Neutrophil (primary cell): ENCODE measurements around the gene GPR31.

Experiments used
- H3K27ac ChIP-seq: fragments of 200-600 bp; sonication (generic); 2 replicates; pipeline ENCODE4 v1.5.1; 2016; ENCODE audit warnings: mild to moderate bottlenecking, moderate library complexity
- H3K27me3 ChIP-seq: fragments of 200-600 bp; sonication (generic); 2 replicates; pipeline ENCODE4 v1.6.0; 2016; ENCODE audit warnings: mild to moderate bottlenecking
- H3K36me3 ChIP-seq: fragments of 200-600 bp; sonication (generic); 2 replicates; pipeline ENCODE4 v1.5.1; 2017
- H3K4me1 ChIP-seq, 2 experiments: fragments of 200-600 bp in 1 of 2; sonication (generic) in 1 of 2; 1 replicate in 1 of 2; 2 replicates in 1 of 2; pipeline versions ENCODE4 v1.5.1 to v1.6.1; 2013 to 2016; ENCODE audit warnings: low read depth in 1 of 2, low read length in 1 of 2, mild to moderate bottlenecking in 1 of 2, moderate library complexity in 1 of 2; ENCODE audit not compliant: control insufficient read depth in 1 of 2, insufficient read depth in 1 of 2
- H3K4me3 ChIP-seq, 2 experiments: fragments of 200-600 bp in 1 of 2; sonication (generic) in 1 of 2; 1 replicate in 1 of 2; 2 replicates in 1 of 2; pipeline ENCODE4 v1.5.1; 2013 to 2016; ENCODE audit warnings: low read depth in 1 of 2, low read length in 1 of 2, mild to moderate bottlenecking in 1 of 2, moderate library complexity in 1 of 2
- H3K9me3 ChIP-seq: fragments of 200-600 bp; sonication (generic); 2 replicates; pipeline ENCODE4 v1.5.1; 2016
- TF ChIP-seq, protein P1 (sequence below): fragments of 200-600 bp; sonication (generic); IDR thresholded peaks from 2 replicates; pipeline ENCODE4 v1.5.1; 2016; ENCODE audit warnings: antibody characterized with exemption

Gene GPR31

DNA sequence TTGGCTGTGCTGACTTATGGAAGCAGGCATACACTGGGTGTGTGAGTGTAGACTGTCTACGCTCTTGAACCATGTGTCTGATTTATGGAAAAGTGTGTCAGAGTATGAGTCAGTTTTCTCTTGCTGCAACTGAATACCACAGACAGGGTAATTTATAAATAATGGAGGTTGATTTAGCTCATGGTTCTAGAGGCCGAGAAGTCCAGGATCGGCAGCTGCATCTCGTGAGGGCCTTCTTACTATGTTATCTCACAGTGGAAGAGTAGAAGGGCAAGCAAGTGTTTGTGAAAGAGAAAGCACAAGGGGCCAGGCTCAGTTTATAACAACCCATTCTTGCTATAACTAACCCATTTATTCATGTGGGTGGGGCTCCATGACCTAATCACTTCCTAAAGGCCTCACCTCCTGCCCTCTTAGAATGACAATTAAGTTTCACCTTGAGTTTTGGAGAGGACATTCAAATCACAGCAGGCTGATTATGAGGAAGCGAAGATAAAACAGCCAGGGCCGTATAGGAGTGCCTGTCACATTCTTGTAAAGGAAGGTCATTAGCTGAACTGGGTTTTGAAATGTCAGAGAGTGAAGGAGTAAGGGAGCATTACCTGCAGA lies 6.7 kb downstream of the GPR31 start:
- no peaks in the 10 kb centered on the region for H3K9me3 ChIP-seq
- no peaks in the 10 kb centered on the region for H3K36me3 ChIP-seq
- no peak overlapping the region for H3K4me3 ChIP-seq
- no peak overlapping the region for H3K27ac ChIP-seq
- H3K27me3 ChIP-seq: peaks cover 12% of the 10 kb centered on the region
- TF ChIP-seq, protein P1, sequence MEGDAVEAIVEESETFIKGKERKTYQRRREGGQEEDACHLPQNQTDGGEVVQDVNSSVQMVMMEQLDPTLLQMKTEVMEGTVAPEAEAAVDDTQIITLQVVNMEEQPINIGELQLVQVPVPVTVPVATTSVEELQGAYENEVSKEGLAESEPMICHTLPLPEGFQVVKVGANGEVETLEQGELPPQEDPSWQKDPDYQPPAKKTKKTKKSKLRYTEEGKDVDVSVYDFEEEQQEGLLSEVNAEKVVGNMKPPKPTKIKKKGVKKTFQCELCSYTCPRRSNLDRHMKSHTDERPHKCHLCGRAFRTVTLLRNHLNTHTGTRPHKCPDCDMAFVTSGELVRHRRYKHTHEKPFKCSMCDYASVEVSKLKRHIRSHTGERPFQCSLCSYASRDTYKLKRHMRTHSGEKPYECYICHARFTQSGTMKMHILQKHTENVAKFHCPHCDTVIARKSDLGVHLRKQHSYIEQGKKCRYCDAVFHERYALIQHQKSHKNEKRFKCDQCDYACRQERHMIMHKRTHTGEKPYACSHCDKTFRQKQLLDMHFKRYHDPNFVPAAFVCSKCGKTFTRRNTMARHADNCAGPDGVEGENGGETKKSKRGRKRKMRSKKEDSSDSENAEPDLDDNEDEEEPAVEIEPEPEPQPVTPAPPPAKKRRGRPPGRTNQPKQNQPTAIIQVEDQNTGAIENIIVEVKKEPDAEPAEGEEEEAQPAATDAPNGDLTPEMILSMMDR: no peak
- H3K4me1 ChIP-seq: no peaks in the 10 kb centered on the region

DNA sequence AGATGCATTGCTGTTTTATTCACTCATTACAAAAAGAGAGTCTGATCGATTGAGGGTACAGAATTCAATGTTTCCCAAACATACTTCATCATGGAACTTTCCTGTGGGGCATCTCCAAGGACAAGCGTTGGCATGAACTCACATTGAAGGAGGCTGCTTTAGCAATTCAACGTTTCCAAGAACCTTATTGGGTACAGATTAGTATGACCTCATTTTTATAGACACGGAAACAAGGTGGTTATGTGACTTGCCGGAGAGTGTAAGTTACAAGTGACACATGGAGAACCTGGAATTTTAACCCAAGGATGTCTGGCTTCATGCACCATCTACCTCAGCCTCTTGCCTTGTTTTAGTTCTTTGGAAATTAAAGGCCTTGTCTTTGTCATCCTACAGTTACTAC lies 8.8 kb downstream of the GPR31 start:
- Histone ChIP-seq H3K4me1 (no peaks in the 10 kb centered on the region), H3K27ac (no peak overlapping the region), H3K9me3 (no peaks in the 10 kb centered on the region), H3K27me3 (peaks cover 12% of the 10 kb centered on the region), H3K4me3 (no peak overlapping the region), H3K36me3 (no peaks in the 10 kb centered on the region)
- TF ChIP-seq, protein P1: no peak

DNA sequence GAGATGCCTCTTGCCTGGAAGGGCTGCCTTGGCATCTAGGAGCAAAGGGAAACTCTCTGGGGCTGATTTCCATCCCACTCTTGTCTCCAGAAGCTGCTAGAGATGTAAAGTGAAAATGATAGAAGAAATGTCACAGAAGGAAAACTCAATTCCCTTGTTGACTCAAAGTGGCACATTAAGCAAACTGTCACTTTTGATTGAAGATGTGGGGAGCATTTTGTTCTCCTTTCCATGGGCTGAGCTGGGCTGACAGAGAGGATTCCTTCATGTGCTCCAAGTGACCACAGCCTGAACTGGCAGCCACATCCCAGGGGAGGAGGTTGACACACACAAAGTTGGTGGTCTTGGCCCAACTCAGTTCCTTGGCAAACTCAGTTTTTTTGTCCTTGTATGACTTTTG lies 9.8 kb downstream of the GPR31 start:
- H3K36me3 ChIP-seq: no peaks in the 10 kb centered on the region
- H3K27me3 ChIP-seq: peaks cover 16% of the 10 kb centered on the region
- H3K27ac ChIP-seq: no peak overlapping the region
- H3K4me1 ChIP-seq: no peaks in the 10 kb centered on the region
- no peak overlapping the region for H3K4me3 ChIP-seq
- no peaks in the 10 kb centered on the region for H3K9me3 ChIP-seq
- TF ChIP-seq, protein P1: no peak

DNA sequence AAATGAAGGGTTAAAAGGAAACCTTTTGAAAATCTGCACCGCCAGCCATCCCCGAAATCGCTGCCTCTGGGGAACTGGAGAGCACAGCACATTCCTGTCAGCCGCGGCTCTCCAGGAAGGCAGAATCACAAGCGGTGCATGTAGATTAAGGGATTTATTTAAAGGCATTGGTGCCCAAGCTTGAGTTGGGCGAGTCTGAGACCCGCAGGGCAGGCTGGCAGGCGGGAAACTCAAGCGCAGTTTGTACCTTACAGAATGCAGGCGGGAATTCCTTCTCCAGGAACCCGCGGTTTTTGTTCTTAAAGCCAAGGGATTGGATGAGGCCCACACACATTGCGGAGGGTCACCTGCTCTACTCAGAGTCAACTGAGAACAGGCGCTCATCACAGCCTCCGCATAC lies 10.8 kb downstream of the GPR31 start:
- Histone ChIP-seq H3K9me3 (no peaks in the 10 kb centered on the region), H3K27me3 (peaks cover 18% of the 10 kb centered on the region), H3K4me3 (no peak overlapping the region), H3K36me3 (no peaks in the 10 kb centered on the region), H3K4me1 (no peaks in the 10 kb centered on the region), H3K27ac (no peak overlapping the region)
- TF ChIP-seq, protein P1: no peak

DNA sequence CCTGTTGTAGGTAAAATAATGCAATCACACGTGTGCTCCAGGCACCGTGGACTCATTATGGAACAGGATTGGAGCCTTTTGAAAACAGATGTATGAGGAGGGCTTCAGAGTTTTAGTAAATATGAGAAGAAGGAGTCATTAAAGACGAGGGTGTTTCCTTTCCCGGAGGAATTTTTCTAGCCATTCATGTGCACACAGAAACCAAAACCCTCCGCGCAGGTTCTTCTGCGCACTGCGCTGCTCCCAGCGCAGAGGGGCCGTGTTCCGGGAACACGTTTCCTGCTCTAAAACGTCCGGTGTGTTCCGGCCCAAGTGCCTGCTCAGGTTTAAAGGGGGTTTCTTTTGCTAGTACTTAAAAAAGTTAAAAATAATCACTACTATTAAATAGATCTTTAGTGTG lies 11.6 kb downstream of the GPR31 start:
- Histone ChIP-seq H3K36me3 (no peaks in the 10 kb centered on the region), H3K4me1 (no peaks in the 10 kb centered on the region), H3K27me3 (peaks cover 18% of the 10 kb centered on the region), H3K27ac (no peak overlapping the region), H3K9me3 (no peaks in the 10 kb centered on the region), H3K4me3 (no peak overlapping the region)
- TF ChIP-seq, protein P1: no peak

DNA sequence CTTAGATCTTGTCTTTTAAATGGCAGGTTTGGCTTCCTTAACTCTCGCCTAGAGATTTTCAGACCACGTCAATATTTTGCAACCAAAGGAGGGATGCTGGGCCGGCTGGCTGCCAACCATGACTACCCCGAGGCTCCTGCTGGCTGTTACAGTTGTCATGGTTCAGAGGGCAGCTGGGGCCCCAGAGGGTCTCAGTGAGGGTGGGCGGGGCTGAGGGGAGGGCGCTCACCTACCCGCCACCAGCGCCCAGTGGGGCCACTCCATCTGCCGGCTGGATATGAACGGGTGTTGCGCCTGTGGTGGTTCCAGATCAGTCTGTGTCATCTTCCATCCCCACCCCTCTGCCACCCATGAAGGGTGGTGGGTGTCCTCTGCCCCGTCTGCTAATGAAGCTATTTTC lies 12.3 kb downstream of the GPR31 start:
- peaks cover 18% of the 10 kb centered on the region for H3K27me3 ChIP-seq
- no peak overlapping the region for H3K27ac ChIP-seq
- no peaks in the 10 kb centered on the region for H3K4me1 ChIP-seq
- TF ChIP-seq, protein P1: no peak
- H3K4me3 ChIP-seq: no peak overlapping the region
- H3K36me3 ChIP-seq: no peaks in the 10 kb centered on the region
- no peaks in the 10 kb centered on the region for H3K9me3 ChIP-seq
